Colonic mucosa (tissue), 4 donors: ENCODE measurements around the gene SNX3. TPM values are rescaled to one million over a fixed set of nuclear protein-coding genes. Genes with fewer than 3 reads are reported as not detected.

Source experiments
- DNase-seq: peaks from one replicate; pipeline ENCODE4 v3.0.0-alpha.2; 2020
- H3K27ac ChIP-seq: fragments of 200-600 bp; one replicate; pipeline ENCODE4 v1.8.0; 2021
- H3K27me3 ChIP-seq: fragments of 200-600 bp; one replicate; pipeline ENCODE4 v1.8.0; 2021
- H3K36me3 ChIP-seq: fragments of 200-600 bp; one replicate; pipeline ENCODE4 v1.8.0; 2021
- H3K4me1 ChIP-seq: fragments of 200-600 bp; one replicate; pipeline ENCODE4 v1.8.0; 2021; ENCODE audit warnings: mild to moderate bottlenecking
- H3K4me3 ChIP-seq: fragments of 200-600 bp; one replicate; pipeline ENCODE4 v1.8.0; 2021
- H3K9ac ChIP-seq, 2 donors: one replicate each; pipeline ENCODE4 v1.7.0; 2013; ENCODE audit warnings: control low read depth in 2 of 2, low read depth in 2 of 2, low read length in 2 of 2
- H3K9me3 ChIP-seq: fragments of 200-600 bp; one replicate; pipeline ENCODE4 v1.8.0; 2021
- CTCF ChIP-seq: fragments of 200-600 bp; IDR thresholded peaks from one replicate; pipeline ENCODE4 v1.8.0; 2022; ENCODE audit warnings: antibody characterized with exemption, mild to moderate bottlenecking
- intact Hi-C: fragments of 100-400 bp; cut with DNase I; formaldehyde crosslinking; loops from one replicate; pipeline ENCODE4 v1.14.1; 2022
- total RNA-seq, 2 donors: library from RNA; stranded (reverse); fragmentation: NEBNext Ultra II Directional in 1 of 2; extraction: Animal tissue kit (Norgen Biotek cat#: 25700) in 1 of 2; gene quantifications; one replicate each; pipeline ENCODE4 v1.2.1, GENCODE V29; 2021
- donor health status: healthy.
- donor health status: DM: no; HTN: no; CAD: no.
- donor health status: DM: no; HTN: no; CAD: no.

SNX3 gene
- total RNA-seq, 2 donors from 2014 or later = 118 to 143 TPM

GRCh38 chr6:108236791-108237190 is 24.0 kb downstream of the SNX3 start:
- Histone ChIP-seq H3K36me3 (no peaks in the 10 kb centered on the region), H3K9ac (no peak overlapping the region), H3K27me3 (no peaks in the 10 kb centered on the region), H3K4me1 (no peaks in the 10 kb centered on the region), H3K4me3 (no peak overlapping the region), H3K27ac (no peak overlapping the region), H3K9me3 (no peaks in the 10 kb centered on the region)
- no peak for DNase-seq
- TF ChIP-seq CTCF = no peak
- intact Hi-C loops = no loop called here

GRCh38 chr6:108235127-108235526 is 25.7 kb downstream of the SNX3 start:
- Histone ChIP-seq H3K27me3 (no peaks in the 10 kb centered on the region), H3K4me1 (no peaks in the 10 kb centered on the region), H3K4me3 (no peak overlapping the region), H3K9me3 (no peaks in the 10 kb centered on the region), H3K27ac (no peak overlapping the region), H3K36me3 (no peaks in the 10 kb centered on the region), H3K9ac (no peak overlapping the region)
- TF ChIP-seq CTCF = no peak
- intact Hi-C loops = no loop called here
- DNase-seq = no peak

- no peaks in the 10 kb centered on the region for H3K4me1 ChIP-seq
- no peaks in the 10 kb centered on the region for H3K27me3 ChIP-seq
- no peaks in the 10 kb centered on the region for H3K9me3 ChIP-seq
- intact Hi-C loops = no loop called here
- H3K9ac ChIP-seq = no peak overlapping the region
- no peak overlapping the region for H3K4me3 ChIP-seq
- DNase-seq = no peak
- no peak overlapping the region for H3K27ac ChIP-seq
- TF ChIP-seq CTCF = no peak
- no peaks in the 10 kb centered on the region for H3K36me3 ChIP-seq
Observed at GRCh38 chr6:108228416-108228815, 32.4 kb downstream of the SNX3 start.

DNA sequence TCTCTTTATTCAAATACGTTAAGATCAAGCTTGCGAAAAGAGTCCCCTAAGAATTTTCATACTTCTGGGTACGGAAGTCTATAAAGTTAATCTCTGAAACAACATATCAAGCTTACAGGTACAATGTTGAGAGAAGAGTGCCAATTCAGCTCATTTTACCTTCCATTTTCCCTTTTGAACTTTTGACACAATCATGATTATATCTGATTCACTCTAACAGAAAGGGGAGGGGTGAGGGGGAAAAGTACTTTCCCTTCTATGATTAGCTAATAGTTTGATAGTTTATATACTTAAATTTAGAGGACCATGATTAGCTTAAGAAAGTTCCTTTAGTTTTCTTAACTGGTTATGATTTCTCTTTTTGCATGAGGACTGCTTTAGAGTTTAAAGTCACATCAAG is 33.5 kb downstream of the SNX3 start:
- Histone ChIP-seq H3K4me1 (no peaks in the 10 kb centered on the region), H3K9ac (no peak overlapping the region), H3K27ac (no peak overlapping the region), H3K36me3 (no peaks in the 10 kb centered on the region), H3K9me3 (no peaks in the 10 kb centered on the region), H3K27me3 (no peaks in the 10 kb centered on the region), H3K4me3 (no peak overlapping the region)
- no peak for TF ChIP-seq CTCF
- intact Hi-C loops = no loop called here
- DNase-seq = no peak

GRCh38 chr6:108222504-108222903 is 38.3 kb downstream of the SNX3 start:
- TF ChIP-seq CTCF = no peak
- intact Hi-C loops = no loop called here

DNA sequence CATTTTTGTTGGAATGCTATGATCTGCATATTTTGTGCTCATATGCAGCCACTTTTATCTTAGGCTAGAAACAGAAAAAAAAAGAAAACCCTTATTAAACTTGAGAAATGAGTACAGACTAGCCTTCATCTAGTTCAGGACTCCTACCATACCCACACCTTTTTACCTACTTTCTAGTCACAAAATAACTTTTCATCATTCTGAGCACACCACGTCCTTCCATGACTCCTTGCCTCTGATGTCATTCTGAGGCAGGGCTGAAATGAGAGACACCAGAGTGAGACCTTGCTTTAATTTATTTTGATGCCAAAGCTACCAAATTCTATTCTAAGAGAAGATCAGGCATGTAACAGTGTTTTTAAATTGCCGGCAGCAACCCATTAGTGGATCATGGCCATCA is 38.8 kb downstream of the SNX3 start:
- intact Hi-C loops = no loop called here
- no peaks in the 10 kb centered on the region for H3K36me3 ChIP-seq

More at GRCh38 chr6:108222504-108222903, 38.3 kb downstream of the SNX3 start:
- no peaks in the 10 kb centered on the region for H3K9me3 ChIP-seq
- H3K9ac ChIP-seq = no peak overlapping the region
- H3K27ac ChIP-seq = no peak overlapping the region
- no peaks in the 10 kb centered on the region for H3K27me3 ChIP-seq
- no peak overlapping the region for H3K4me3 ChIP-seq
- no peaks in the 10 kb centered on the region for H3K4me1 ChIP-seq
- DNase-seq = no peak
- H3K36me3 ChIP-seq = no peaks in the 10 kb centered on the region

More for the DNA sequence above, 38.8 kb downstream of the SNX3 start:
- TF ChIP-seq CTCF = no peak
- Histone ChIP-seq H3K27ac (no peak overlapping the region), H3K9ac (no peak overlapping the region), H3K4me1 (no peaks in the 10 kb centered on the region), H3K27me3 (no peaks in the 10 kb centered on the region), H3K4me3 (no peak overlapping the region), H3K9me3 (no peaks in the 10 kb centered on the region)
- no peak for DNase-seq
